Measurements from ENCODE around the gene TMEM232.

GRCh38 chr5:110768138-110768860, 41.8 kb upstream of the TMEM232 start:
- TF ChIP-seq CTCF (IDR thresholded peaks at IDR 0.05) (no peak), EP300 (IDR thresholded peaks at IDR 0.05) (no peak), POLR2A (IDR thresholded peaks at IDR 0.05) (no peak), POLR2AphosphoS5 (IDR thresholded peaks at IDR 0.05) (no peak)

Data from stomach (tissue), 4 donors.